ENCODE measurements around the gene DACT1. TPM values are rescaled to one million over a fixed set of nuclear protein-coding genes. Genes with fewer than 3 reads are reported as not detected.

Gene DACT1
- total RNA-seq, 4 donors from 2014 or later, result 5.0 to 22.7 (median 8.6) TPM

GRCh38 chr14:58639842-58640484, 2.2 kb downstream of the DACT1 start:
- peak; percentile 77 for DNase-seq (ENCODE audit: extremely low spot score)
- TF ChIP-seq POLR2AphosphoS5 (IDR thresholded peaks at IDR 0.05), result no peak
- TF ChIP-seq, protein P1, sequence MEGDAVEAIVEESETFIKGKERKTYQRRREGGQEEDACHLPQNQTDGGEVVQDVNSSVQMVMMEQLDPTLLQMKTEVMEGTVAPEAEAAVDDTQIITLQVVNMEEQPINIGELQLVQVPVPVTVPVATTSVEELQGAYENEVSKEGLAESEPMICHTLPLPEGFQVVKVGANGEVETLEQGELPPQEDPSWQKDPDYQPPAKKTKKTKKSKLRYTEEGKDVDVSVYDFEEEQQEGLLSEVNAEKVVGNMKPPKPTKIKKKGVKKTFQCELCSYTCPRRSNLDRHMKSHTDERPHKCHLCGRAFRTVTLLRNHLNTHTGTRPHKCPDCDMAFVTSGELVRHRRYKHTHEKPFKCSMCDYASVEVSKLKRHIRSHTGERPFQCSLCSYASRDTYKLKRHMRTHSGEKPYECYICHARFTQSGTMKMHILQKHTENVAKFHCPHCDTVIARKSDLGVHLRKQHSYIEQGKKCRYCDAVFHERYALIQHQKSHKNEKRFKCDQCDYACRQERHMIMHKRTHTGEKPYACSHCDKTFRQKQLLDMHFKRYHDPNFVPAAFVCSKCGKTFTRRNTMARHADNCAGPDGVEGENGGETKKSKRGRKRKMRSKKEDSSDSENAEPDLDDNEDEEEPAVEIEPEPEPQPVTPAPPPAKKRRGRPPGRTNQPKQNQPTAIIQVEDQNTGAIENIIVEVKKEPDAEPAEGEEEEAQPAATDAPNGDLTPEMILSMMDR (IDR thresholded peaks at IDR 0.05), result peak; percentile 49 to 52 (median 51)
- TF ChIP-seq POLR2A (IDR thresholded peaks at IDR 0.05; ENCODE audit: low read depth), result no peak
- no peak for TF ChIP-seq EP300 (IDR thresholded peaks at IDR 0.05)
- intact Hi-C loops (cut with DNase I), result loop anchor here (2.0 to 5.0 kb wide), 2 partner anchors 139 to 382 kb away; no protein-coding TSS in a partner anchor
- WGBS, result 13% methylated on average over 5 of the region's 5 CpGs
- Histone ChIP-seq H3K27me3 (no peaks in the 10 kb centered on the region), H3K36me3 (peaks cover 0 to 23% (median under 1%) of the 10 kb centered on the region in 4 donors), H3K4me1 (peaks cover 18 to 43% (median 34%) of the 10 kb centered on the region in 4 donors), H3K9me3 (no peaks in the 10 kb centered on the region), H3K4me3 (peak overlapping the region in 3 of 4 donors; percentile 78 to 87 (median 87)), H3K27ac (replicated peaks in 1 of 4) (no peak overlapping the region)

- Histone ChIP-seq H3K27me3 (no peaks in the 10 kb centered on the region), H3K9me3 (no peaks in the 10 kb centered on the region), H3K27ac (replicated peaks in 1 of 4) (no peak overlapping the region), H3K36me3 (peaks cover 0 to 32% (median 10%) of the 10 kb centered on the region in 4 donors), H3K4me1 (peaks cover 18 to 36% (median 29%) of the 10 kb centered on the region in 4 donors), H3K4me3 (no peak overlapping the region)
- intact Hi-C loops (cut with DNase I), result no loop called here
- WGBS, result 90% methylated on average over 2 of the region's 2 CpGs
- TF ChIP-seq, protein P1 (IDR thresholded peaks at IDR 0.05), result no peak
- TF ChIP-seq POLR2A (IDR thresholded peaks at IDR 0.05; ENCODE audit: low read depth) (no peak), EP300 (IDR thresholded peaks at IDR 0.05) (no peak), POLR2AphosphoS5 (IDR thresholded peaks at IDR 0.05) (no peak)
- no peak for DNase-seq (ENCODE audit: extremely low spot score)
Measured at GRCh38 chr14:58640959-58641358, 3.2 kb downstream of the DACT1 start.

DNA sequence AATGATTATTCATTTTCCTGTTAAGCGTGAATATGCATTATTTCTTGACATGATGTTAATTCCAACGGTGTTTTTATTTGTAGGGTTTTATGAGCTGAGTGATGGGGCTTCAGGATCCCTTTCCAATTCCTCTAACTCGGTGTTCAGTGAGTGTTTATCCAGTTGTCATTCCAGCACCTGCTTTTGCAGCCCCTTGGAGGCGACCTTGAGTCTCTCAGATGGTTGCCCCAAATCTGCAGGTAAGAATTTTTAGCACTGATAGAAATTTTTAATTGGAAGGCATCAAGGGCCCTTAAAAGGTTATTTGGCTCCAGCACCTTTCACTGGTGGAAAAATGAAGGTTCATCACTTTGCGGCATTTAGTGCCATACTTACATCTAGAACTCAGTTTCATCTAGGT, 3.7 kb downstream of the DACT1 start:
- Histone ChIP-seq H3K36me3 (peaks cover 0 to 37% (median 15%) of the 10 kb centered on the region in 4 donors), H3K4me1 (peaks cover 18 to 34% (median 28%) of the 10 kb centered on the region in 4 donors), H3K27me3 (no peaks in the 10 kb centered on the region), H3K27ac (replicated peaks in 1 of 4) (no peak overlapping the region), H3K9me3 (no peaks in the 10 kb centered on the region), H3K4me3 (no peak overlapping the region)
- TF ChIP-seq, protein P1 (IDR thresholded peaks at IDR 0.05), result no peak
- TF ChIP-seq POLR2AphosphoS5 (IDR thresholded peaks at IDR 0.05) (no peak), EP300 (IDR thresholded peaks at IDR 0.05) (no peak), POLR2A (IDR thresholded peaks at IDR 0.05; ENCODE audit: low read depth) (no peak)
- DNase-seq (ENCODE audit: extremely low spot score), result peak; percentile 17
- intact Hi-C loops (cut with DNase I), result no loop called here
- 87% methylated on average over 5 of the region's 5 CpGs for WGBS

DNA sequence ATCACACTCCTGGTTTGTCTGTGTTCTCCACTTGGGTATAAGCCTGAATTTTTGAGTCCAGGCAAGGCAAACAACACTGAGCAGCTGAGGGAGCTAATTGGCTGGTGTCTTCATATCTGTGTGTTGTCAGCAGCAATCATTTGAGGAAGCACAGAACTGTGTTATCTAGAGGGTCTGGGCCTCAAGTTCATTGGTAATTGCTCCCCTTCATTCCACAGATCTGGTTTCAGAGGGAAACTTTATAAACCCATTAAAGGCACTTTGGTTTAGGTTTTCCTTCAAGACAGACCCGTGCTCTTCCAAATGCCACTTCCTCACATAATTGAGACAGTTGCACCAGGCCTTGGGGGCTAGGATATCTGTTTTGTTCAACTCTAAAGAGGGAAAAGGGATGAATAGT, 5.6 kb downstream of the DACT1 start:
- TF ChIP-seq POLR2AphosphoS5 (IDR thresholded peaks at IDR 0.05), result no peak
- TF ChIP-seq, protein P1 (IDR thresholded peaks at IDR 0.05), result no peak
- no peak for TF ChIP-seq POLR2A (IDR thresholded peaks at IDR 0.05; ENCODE audit: low read depth)
- no peak for TF ChIP-seq EP300 (IDR thresholded peaks at IDR 0.05)
- Histone ChIP-seq H3K9me3 (no peaks in the 10 kb centered on the region), H3K4me3 (no peak overlapping the region), H3K36me3 (peaks cover 0 to 43% (median 16%) of the 10 kb centered on the region in 4 donors), H3K27me3 (no peaks in the 10 kb centered on the region), H3K27ac (replicated peaks in 1 of 4) (no peak overlapping the region), H3K4me1 (peaks cover 15 to 21% (median 19%) of the 10 kb centered on the region in 4 donors)
- intact Hi-C loops (cut with DNase I), result no loop called here
- WGBS, result 65% methylated on average over 1 of the region's 1 CpG
- DNase-seq (ENCODE audit: extremely low spot score), result no peak

All from esophagus muscularis mucosa (tissue), 4 donors.